BE2C (cell line): ENCODE data around the gene INIP.

Source experiments
- DNase-seq: peaks from one replicate; pipeline ENCODE4 v3.0.0-alpha.2; 2020
- H3K27me3 ChIP-seq: fragments of 250-450 bp; sonication (Bioruptor Pico); 2 replicates; pipeline ENCODE4 v1.5.1; 2020; ENCODE audit warnings: mild to moderate bottlenecking
- H3K36me3 ChIP-seq: fragments of 250-450 bp; sonication (Bioruptor Pico); 2 replicates; pipeline ENCODE4 v1.5.1; 2020; ENCODE audit warnings: mild to moderate bottlenecking
- H3K4me1 ChIP-seq: fragments of 250-450 bp; sonication (Bioruptor Pico); 2 replicates; pipeline ENCODE4 v1.5.1; 2020
- H3K4me3 ChIP-seq: 2 replicates; pipeline ENCODE4 v1.5.1; 2011; ENCODE audit warnings: low read depth, low read length
- H3K9me3 ChIP-seq: fragments of 250-450 bp; sonication (Bioruptor Pico); 2 replicates; pipeline ENCODE4 v1.5.1; 2020
- CTCF ChIP-seq: IDR thresholded peaks from 2 replicates; pipeline ENCODE4 v1.5.1; 2012; ENCODE audit warnings: mild to moderate bottlenecking, low read depth, low read length

INIP gene

GRCh38 chr9:112719241-112719691 is 1.3 kb upstream of the INIP start:
- no peaks in the 10 kb centered on the region; the same call in 1 of the 2 replicates for H3K36me3 ChIP-seq
- no peak for DNase-seq
- no peaks in the 10 kb centered on the region for H3K27me3 ChIP-seq
- no peaks in the 10 kb centered on the region for H3K4me1 ChIP-seq
- no peak overlapping the region for H3K4me3 ChIP-seq
- H3K9me3 ChIP-seq = no peaks in the 10 kb centered on the region
- no peak for TF ChIP-seq CTCF

- H3K4me1 ChIP-seq = no peaks in the 10 kb centered on the region
- H3K27me3 ChIP-seq = no peaks in the 10 kb centered on the region
- DNase-seq = no peak
- H3K4me3 ChIP-seq = no peak overlapping the region
- no peaks in the 10 kb centered on the region for H3K9me3 ChIP-seq
- no peaks in the 10 kb centered on the region; the same call in 1 of the 2 replicates for H3K36me3 ChIP-seq
- no peak for TF ChIP-seq CTCF
Measured at GRCh38 chr9:112712678-112713077, 5.2 kb downstream of the INIP start.

- Histone ChIP-seq H3K9me3 (no peaks in the 10 kb centered on the region), H3K27me3 (no peaks in the 10 kb centered on the region), H3K4me3 (no peak overlapping the region), H3K36me3 (no peaks in the 10 kb centered on the region; the same call in 1 of the 2 replicates), H3K4me1 (no peaks in the 10 kb centered on the region)
- peak; percentile 83 for TF ChIP-seq CTCF
- peak; percentile 27 for DNase-seq
Measured at GRCh38 chr9:112711050-112711689, 6.7 kb downstream of the INIP start.

- TF ChIP-seq CTCF = peak; percentile 55
- H3K4me3 ChIP-seq = no peak overlapping the region
- no peaks in the 10 kb centered on the region for H3K27me3 ChIP-seq
- peak; percentile 28 for DNase-seq
- H3K4me1 ChIP-seq = no peaks in the 10 kb centered on the region
- no peaks in the 10 kb centered on the region for H3K9me3 ChIP-seq
- no peaks in the 10 kb centered on the region for H3K36me3 ChIP-seq
Measured at GRCh38 chr9:112705768-112706427, 12.0 kb downstream of the INIP start.

- Histone ChIP-seq H3K9me3 (no peaks in the 10 kb centered on the region), H3K27me3 (no peaks in the 10 kb centered on the region), H3K4me3 (no peak overlapping the region), H3K4me1 (no peaks in the 10 kb centered on the region), H3K36me3 (peaks cover 2% of the 10 kb centered on the region; the same call in 1 of the 2 replicates)
- no peak for TF ChIP-seq CTCF
- DNase-seq = no peak
Measured at GRCh38 chr9:112703304-112703703, 14.6 kb downstream of the INIP start.

GRCh38 chr9:112700085-112700484 is 17.8 kb downstream of the INIP start:
- Histone ChIP-seq H3K36me3 (peaks cover 2% of the 10 kb centered on the region; the same call in 1 of the 2 replicates), H3K4me3 (no peak overlapping the region), H3K27me3 (no peaks in the 10 kb centered on the region), H3K4me1 (no peaks in the 10 kb centered on the region), H3K9me3 (no peaks in the 10 kb centered on the region)
- no peak for TF ChIP-seq CTCF
- DNase-seq = no peak
